NCI-H146 treated with DMSO at 0.1 percent for 48 hours (cell line): ENCODE results near the gene RBP3.

Experiments used
- DNase-seq: peaks from one replicate; lab custom pipeline; 2025; ENCODE audit not compliant: unreplicated experiment; lab: John Stamatoyannopoulos, UW

RBP3 gene

DNA sequence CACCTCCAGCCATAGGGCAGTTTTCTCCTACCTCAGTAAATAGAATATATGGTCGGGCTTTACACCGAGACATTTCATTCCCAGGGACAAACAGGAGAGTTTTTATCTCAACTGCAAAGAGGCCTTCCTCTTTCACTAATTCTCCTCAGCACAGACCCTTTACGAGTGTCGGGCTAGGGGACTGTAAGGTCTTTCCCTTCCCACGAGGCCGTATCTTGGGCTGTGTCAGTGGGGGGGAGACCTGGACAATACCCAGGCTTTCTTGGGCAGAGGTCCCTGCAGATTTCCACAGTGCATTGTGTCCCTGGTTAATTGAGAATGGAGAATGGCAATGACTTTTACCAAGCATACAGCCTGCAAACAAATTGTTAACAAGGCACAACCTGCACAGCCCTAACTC, 49.1 kb downstream of the RBP3 start:
- DNase-seq = no peak

DNA sequence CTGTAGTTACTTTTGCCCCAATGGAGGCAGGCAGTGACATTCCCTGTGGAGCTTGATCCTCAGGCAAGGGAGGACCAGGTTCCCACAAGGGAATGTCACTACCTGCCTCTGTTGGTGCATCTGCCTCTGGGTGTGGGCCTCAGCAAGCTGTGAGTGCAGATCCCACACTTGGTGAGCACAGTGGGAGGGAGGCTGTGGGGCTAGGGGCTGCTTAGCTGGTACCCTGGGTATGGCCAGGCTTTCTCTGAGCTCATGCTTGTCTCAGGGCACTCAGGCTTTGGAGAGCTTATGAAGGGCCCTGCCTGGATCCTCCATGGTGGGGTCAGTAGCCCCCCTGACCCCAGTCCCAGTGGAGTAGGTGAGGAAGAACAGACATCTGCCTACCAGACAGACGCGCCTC, 52.1 kb downstream of the RBP3 start:
- no peak for DNase-seq

DNA sequence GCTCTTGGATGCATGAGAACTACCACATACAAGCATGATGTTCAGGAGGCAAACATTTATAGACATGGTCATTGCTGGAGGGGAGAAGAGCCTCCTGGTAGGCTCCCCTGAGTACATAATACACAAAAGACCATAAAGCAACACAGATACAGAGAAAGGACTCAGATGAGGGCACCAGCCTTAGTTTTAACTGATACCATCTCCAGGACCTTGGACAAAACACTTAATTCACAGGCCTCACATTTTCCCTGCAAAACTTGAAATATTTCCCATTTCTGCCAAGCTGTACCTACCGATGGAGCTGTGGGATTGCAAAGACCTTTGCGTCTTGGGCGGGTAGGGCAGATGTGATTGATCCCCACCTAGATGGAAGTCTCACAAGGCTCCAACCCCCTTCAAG, 52.6 kb downstream of the RBP3 start:
- no peak for DNase-seq

DNA sequence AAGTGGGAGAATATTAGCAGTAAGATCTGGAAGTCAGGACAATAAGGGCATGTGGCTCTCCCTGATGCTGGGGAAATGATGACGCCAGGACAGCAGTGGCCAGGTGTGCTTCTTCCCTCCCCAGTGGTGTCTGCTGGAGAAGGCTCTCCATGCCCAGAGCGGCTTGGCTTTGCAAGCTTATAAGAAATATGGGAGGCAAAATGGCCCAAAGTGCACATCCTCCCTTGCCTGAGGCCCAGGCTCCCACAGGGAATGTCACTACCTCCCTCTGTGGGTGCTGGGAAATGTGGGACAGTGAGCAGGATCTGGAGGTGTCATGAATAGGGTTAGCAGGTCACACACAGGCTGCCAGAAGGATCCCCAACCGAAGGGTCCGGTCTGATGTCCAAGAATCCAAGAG, 53.0 kb downstream of the RBP3 start:
- DNase-seq = no peak

DNA sequence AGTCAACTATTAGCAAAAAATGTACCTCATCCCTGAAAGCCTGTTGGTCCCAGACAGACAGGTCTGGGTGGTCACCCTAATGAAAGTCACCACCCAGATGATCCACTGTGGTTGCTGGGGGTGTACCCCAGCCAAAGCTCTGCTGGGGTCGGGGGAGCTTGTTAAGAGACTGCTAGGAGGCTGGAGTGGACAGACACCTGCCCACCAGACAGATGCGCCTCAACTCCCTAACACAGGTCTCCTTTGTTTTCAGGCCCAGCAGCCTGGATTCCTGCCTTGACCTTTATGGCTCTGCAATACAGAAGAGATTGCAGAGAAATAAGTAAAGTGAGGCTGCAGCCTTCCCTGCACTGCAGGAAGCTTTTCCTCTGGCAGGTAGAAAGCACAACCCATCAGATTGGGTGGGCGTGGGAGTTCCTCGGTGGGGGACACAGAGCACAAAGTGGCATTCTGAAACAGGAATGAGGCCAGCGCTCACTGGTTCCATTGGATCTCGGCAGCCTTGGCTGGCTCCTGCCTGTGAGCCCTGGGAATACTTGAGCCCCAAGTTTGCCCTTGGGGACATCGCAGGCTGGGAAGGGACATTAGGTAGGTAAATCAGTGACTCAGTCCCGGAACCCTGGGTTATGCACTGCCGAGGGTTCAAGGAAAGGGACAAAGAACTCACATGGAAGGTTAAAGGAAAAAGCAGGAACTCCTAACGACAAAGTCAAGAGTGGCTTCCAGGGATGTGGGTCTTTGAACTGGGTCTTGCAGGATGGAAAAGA, 53.9 kb downstream of the RBP3 start:
- DNase-seq = no peak

DNA sequence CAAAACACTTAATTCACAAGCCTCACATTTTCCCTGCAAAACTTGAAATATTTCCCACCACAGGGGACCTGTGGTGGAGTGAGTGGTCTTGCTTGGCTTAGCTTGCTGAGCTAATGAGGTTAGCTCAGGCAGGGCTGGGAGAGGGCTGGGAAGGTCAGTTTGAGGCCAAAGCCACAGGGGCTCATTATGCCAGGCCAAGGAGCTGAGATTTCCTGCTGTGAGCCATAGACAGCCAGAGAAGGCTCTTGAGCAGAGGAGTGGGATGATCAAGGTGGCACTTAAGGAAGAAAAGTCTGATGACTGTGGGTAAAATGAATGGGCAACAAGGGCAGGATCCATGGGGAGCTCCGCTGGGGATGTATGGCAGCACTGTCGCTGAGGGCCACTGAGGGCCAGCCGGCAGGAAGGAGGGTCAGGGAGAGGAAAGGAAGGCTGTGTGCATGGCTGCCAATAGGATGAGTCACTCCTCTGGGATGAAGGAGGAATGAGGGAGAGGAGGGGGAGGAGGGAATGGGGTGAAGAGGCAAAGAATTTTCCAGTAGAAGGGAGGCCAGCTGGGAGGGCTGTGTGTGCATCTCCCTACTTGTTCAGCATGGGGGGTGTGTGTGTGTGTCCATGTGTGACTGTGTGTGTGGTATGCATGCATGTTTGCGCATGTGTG, 54.6 kb downstream of the RBP3 start:
- no peak for DNase-seq

DNA sequence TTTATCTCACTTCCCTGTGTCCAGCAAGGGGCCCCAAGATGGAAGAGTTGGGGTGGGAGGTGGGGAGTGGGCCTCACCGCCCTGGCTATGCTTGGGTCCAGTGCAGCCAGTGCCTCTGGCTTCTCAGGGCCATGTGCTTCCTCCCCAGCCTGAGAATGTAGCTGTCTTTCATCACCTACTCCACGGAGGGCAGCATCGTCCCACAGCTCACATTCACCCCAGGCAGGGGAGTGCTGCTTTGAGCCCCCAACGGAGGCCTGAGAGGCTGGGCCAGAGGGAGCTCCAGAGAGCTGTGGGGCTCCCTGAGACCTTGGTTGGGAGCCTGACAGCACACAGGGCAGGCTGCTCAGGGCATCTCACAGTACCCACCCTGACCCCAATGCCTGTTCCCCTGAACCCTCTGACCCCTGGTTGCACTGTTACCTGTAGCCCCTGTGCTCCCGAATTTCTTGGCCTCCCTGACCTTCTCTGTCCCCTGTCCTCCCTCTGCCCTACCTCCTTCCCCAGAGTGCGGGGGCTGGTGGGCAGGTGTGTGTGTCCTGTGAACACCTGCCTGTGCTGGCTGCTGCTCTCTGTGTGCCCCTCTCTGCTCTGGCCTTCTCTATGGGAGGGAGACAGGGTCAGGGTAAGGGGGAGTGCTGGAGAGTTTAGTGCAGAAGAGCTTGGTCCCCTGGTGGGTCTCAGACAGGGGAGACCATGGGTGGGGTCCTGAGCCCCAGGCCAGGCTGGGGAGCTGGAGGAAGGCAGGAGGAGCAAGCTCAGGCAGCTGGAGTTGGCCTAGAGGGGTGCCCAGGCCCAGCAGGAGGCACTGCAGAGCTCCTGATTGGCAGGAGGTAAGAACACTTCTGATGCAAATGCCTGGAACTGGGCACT, 55.5 kb downstream of the RBP3 start:
- no peak for DNase-seq

DNA sequence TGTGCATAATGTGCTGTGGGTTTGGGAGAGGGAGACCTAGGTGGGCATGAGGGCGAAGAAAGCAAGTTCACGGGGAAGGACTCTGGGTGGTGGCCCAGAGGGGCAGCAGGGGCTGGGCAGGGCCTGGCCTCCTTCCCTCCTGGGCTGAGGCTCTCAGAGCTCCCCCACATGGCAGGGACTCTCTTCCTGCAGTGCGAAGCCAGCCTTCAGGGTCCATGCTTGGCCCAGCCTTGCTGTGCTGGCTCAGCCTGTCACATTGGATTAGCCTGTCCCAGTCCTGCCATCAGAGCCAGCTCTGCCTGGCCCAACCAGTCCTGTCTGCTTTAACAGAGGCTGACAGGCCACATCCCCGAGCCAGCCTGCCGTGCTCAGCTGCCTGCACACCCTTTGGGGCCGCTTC, 56.3 kb downstream of the RBP3 start:
- DNase-seq = no peak

DNA sequence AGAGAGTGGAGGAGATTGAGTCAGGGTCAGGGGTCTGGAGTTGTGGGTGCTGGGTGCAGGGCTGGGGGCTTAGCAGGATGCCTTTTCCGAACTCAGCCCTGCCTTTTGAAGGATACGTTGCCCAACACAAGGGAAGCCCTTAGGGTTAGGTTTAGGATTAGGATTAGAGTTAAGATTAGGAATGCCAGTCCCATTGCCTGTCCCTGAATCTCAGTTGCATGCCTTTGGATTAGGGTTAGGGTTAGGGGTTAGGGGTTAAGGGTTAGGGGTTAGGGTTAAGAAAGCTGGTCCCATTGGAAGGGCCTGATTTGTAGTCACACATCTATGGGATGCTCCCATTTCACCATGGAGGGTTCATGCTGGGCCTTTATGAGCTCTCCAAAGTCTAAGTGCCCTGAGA, 56.8 kb downstream of the RBP3 start:
- no peak for DNase-seq

DNA sequence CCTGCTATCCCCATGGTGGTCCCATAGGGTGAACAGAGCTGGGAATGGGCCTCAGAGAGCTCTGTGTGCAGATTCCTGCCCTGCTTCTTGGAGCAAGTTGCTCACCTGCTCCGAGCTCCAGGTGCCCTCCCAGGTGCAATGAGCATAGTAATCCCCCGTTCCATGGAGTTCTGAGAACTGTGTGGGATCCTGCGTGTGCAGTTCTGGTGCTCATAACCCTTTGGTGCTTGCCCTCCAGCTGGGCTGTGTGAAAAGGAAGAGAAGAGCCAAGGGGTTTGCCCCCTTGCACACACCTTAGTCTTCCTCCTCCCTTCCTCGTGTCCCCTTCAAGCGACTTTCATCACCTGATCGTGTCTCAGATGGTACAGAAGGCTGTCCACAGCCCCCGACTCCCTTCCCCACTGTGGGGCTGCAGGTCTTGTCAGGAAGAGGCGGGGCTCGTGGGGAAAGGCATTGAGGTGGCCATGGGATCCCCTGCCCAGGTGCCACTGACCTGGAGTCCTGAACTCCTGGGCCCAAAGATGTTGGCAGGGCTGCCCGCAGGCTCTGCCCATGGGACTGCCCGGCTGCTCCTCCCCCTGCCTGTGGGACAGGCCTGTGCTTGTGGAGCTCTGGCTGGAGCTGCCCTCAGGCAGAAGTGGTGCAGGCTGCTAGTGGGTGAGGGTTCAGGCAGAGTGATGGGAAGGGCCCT, 57.8 kb downstream of the RBP3 start:
- DNase-seq = no peak

DNA sequence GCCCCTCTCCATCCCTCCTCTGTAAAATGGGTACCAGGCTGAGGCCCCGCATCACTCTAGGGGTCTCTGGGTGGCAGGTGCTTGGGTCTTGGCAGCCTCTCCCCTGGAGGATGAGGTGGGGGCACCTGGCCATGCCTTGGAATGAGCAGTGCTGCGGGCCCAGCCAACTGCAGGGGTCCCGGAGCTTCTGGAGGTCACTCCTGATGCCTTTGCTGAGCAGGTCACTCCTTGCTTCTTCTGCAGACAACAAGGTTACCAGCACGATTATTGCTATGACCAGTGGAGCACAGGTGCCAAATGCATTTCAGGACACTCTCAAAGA, 58.3 kb downstream of the RBP3 start:
- DNase-seq = no peak

DNA sequence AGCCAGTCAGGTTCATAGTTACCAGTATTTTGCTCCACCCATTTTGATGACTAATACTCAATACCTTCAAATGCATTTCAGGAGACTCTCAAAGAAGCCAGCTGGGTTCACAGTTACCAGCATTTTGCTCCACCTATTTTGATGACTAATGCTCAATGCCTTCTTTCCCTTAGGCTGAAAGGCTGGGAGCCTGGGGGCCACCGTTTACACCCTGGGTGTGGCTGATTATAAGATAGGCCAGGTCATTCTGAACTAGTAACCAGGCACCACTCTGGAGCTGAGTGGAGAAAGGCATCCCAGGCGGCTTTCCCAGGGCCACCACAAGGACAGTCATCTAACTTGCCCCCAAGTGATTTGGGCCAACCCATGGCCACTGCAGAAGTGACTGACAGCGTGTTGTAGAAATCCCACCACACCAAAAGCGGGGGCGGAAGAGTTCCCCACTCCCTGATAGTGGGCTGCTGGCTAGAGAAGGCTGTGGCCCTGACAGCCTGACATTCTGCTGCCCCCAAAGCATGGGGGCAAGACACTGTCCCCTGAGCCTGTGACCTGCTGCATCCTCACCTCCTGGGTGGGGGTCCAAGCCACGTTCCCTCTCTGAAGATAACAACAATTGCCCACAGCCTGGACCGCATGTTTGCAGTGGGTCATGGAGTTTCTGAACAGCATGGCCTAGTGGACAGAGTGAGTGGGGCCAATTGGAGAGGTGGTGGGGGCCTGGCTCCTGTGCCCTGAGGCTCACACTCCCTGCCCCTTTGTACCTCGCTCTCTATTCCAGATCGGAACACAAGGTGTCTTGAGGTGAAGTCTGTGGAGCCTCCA, 58.9 kb downstream of the RBP3 start:
- DNase-seq = no peak
